Sigmoid colon (tissue), 4 donors: Measurements from ENCODE around the gene DNAJC5.

ENCODE experiments used
- EP300 ChIP-seq, 4 donors: sonication (generic); formaldehyde crosslinking; IDR thresholded peaks; one replicate each; pipeline ENCODE4 v1.6.1; 2017; ENCODE audit warnings: antibody characterized with exemption in 4 of 4
- POLR2A ChIP-seq, 2 donors: fragments of 450-650 bp; IDR thresholded peaks; one replicate each; pipeline ENCODE4 v1.6.1; 2016; ENCODE audit warnings: antibody characterized with exemption in 2 of 2, mild to moderate bottlenecking in 2 of 2, moderate library complexity in 2 of 2
- POLR2AphosphoS5 ChIP-seq, 4 donors: sonication (generic); formaldehyde crosslinking; IDR thresholded peaks; one replicate each; pipeline ENCODE4 v1.6.1; 2017; ENCODE audit warnings: antibody characterized with exemption in 4 of 4
- TF ChIP-seq, protein P1 (sequence below), 4 experiments: fragments of 450-650 bp in 3 of 4; fragments of 200-600 bp in 1 of 4; IDR thresholded peaks; one replicate each; pipeline ENCODE4 v1.5.1; 2016 to 2019; ENCODE audit warnings: antibody characterized with exemption in 4 of 4, mild to moderate bottlenecking in 3 of 4, moderate library complexity in 2 of 4

DNA sequence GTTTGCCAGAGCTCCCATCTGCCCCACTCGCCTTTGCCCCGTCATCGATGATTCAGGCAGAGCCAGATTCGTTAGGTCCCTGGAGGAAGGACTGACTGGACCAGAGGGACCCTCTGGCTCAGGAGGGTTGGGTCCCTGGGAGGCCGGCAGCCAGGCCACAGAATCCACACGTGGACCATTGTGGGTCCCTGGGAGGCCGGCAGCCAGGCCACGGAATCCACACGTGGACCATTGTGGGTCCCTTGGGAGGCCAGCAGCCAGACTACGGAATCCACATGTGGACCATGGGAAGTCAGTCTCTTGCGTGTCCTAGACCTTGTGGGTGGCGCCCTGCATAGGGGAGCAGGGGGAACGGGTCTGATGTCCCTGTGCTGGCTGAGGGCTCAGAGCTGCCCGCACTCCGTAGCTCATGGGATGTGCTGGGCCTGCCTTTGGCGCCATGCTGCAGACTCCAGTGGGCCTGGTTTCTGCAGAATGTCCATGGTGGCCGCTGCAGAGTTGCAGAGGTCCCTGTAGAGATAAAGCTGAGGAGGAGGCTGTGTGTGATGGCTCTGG lies 37.8 kb downstream of the DNAJC5 start:
- TF ChIP-seq, protein P1, sequence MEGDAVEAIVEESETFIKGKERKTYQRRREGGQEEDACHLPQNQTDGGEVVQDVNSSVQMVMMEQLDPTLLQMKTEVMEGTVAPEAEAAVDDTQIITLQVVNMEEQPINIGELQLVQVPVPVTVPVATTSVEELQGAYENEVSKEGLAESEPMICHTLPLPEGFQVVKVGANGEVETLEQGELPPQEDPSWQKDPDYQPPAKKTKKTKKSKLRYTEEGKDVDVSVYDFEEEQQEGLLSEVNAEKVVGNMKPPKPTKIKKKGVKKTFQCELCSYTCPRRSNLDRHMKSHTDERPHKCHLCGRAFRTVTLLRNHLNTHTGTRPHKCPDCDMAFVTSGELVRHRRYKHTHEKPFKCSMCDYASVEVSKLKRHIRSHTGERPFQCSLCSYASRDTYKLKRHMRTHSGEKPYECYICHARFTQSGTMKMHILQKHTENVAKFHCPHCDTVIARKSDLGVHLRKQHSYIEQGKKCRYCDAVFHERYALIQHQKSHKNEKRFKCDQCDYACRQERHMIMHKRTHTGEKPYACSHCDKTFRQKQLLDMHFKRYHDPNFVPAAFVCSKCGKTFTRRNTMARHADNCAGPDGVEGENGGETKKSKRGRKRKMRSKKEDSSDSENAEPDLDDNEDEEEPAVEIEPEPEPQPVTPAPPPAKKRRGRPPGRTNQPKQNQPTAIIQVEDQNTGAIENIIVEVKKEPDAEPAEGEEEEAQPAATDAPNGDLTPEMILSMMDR (IDR thresholded peaks at IDR 0.05): no peak
- TF ChIP-seq POLR2AphosphoS5 (IDR thresholded peaks at IDR 0.05) (no peak), POLR2A (IDR thresholded peaks at IDR 0.05) (no peak), EP300 (IDR thresholded peaks at IDR 0.05) (no peak)
